Measurements from ENCODE around the gene PAFAH1B2.
A peak's percentile ranks its signal among the peaks of the same experiment; 100 is the strongest.
"Not testable (repeated sequence)": the region's sequence is repeated elsewhere in the genome, so short reads cannot be mapped to it uniquely, and the experiment has no call there.

PAFAH1B2 gene

DNA sequence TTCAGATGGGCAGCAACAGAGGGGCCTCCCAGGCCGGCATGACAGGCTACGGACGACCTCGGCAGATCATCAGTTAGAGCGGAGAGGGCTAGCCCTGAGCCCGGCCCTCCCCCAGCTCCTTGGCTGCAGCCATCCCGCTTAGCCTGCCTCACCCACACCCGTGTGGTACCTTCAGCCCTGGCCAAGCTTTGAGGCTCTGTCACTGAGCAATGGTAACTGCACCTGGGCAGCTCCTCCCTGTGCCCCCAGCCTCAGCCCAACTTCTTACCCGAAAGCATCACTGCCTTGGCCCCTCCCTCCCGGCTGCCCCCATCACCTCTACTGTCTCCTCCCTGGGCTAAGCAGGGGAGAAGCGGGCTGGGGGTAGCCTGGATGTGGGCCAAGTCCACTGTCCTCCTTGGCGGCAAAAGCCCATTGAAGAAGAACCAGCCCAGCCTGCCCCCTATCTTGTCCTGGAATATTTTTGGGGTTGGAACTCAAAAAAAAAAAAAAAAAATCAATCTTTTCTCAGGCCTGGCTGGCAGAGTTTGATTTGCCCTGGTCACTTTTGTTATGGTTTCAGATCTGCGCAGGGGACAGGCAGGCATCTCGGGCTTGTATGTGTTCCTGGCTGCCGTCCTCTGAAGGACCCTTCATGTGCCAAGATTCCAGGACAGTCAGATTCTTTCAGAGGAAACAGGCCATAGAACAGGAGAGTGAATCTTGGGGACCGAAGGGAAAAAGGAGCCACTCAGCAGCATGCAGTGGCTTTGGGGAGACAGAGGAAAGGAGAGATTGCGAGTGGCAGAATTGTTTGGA is 60.4 kb downstream of the PAFAH1B2 start:
- H3K9me3 Mint-ChIP-seq: no peaks in the 10 kb centered on the region

DNA sequence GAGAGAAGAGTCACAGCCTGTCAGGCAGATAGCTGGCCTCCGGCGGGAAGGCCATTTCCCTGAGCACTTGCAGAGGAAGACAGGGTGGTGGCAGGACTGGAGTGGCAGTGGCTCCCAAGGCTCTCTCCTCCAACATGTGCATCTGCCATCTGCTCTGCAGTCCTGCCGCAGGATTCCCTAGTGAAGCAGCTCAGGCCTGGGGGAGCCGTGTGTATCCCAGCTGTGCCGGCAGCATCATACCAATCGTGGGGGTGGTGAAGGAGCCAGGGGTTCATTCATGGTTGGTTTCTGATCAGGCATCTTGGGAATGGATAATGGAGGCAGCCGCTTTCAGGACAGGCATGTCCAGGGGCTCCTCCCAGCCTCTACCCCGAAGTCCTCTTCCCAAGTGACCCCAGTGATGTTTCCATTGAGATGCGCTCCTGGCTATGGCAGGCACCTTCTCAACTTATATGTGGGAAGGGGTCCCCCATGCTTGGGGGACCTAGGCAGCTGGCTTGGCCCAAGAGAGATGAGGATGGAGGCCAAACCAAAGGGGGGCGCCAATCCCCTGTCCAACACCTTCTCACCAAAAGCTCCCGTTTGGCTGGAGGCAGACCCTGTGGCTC is 61.2 kb downstream of the PAFAH1B2 start:
- Mint-ChIP-seq H3K36me3 (peaks cover 22 to 43% of the 10 kb centered on the region in 2 donors), H3K9me3 (no peaks in the 10 kb centered on the region), H3K27me3 (no peaks in the 10 kb centered on the region), H3K4me1 (peaks cover 7 to 15% of the 10 kb centered on the region in 2 donors), H3K27ac (peak overlapping the region; percentile 4), H3K4me3 (no peak overlapping the region)
- no peak for DNase-seq
- ATAC-seq (replicated peaks): no peak

More for the DNA sequence above, 60.4 kb downstream of the PAFAH1B2 start:
- no peak overlapping the region for H3K4me3 Mint-ChIP-seq
- H3K4me1 Mint-ChIP-seq: peaks cover 7 to 15% of the 10 kb centered on the region in 2 donors
- H3K36me3 Mint-ChIP-seq: peaks cover 22 to 38% of the 10 kb centered on the region in 2 donors
- H3K27ac Mint-ChIP-seq: peak overlapping the region; percentile 48
- DNase-seq (no peak), ATAC-seq (replicated peaks) (peak in 1 of 2 donors; percentile 16)
- H3K27me3 Mint-ChIP-seq: no peaks in the 10 kb centered on the region

DNA sequence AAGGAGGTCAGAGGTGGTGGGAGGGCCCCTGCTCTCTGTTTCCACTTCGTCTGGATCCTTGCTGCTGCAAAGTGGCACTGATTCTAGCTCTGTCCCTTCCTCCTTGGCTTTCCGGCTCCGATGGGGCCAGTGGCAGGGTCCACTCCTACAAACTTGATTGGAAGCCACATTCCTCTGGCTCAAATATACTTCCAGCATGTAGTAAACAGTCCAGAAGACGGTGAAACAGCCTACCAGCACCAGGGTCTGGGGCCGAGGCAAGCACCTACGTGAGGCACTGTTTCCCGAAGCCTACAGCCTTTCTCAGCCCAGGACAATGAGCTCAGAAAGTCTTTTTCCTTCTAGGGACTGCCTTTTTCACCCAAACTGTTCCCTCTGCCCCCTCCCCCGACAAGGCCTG is 62.0 kb downstream of the PAFAH1B2 start:
- not testable (repeated sequence) for DNase-seq; H3K27me3 Mint-ChIP-seq; ATAC-seq (replicated peaks); H3K4me3 Mint-ChIP-seq; H3K4me1 Mint-ChIP-seq; H3K9me3 Mint-ChIP-seq
- Mint-ChIP-seq H3K27ac (peak overlapping the region; percentile 47), H3K36me3 (peaks cover 22 to 42% of the 10 kb centered on the region in 2 donors)

DNA sequence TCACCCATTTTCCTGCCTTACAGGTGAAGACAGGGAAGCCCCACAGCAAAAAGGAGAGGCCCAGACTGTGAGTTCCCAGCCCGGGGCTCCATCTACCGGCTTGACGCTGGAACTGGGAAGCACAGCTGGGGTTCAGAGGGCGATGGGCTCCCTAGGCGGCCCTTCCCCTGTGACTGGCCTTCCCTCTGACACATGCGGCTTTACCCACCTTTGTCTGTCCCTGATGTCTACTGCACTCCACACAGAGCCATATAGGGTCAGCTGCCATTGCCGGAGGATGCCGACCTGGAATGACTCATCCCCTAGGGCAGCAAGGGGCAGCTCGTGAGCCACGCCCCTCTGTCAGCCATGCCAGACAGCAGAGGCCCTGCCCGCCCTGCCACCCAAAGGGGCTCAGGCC is 62.8 kb downstream of the PAFAH1B2 start:
- not testable (repeated sequence) for H3K4me3 Mint-ChIP-seq; DNase-seq; ATAC-seq (replicated peaks); H3K4me1 Mint-ChIP-seq; H3K9me3 Mint-ChIP-seq; H3K27me3 Mint-ChIP-seq; H3K27ac Mint-ChIP-seq
- H3K36me3 Mint-ChIP-seq: peaks cover 29 to 49% of the 10 kb centered on the region in 2 donors

DNA sequence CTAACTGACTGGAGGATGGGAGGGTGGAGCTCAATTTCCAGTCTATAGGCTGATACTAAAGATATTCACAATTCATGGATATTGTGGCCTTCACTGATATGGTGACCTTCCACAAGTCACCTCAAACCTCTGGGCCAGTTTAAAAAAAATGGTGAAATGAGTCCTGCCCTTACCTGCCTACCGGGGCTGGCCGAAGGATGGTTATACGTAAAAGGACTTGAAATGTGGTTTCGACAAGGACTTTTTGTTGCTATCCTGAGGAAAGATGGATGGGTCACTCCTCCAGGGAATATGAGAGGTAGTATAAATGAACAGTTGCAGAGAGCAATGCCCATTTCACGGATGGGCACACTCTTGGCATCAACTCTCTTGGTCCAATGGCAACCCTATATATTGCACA is 63.4 kb downstream of the PAFAH1B2 start:
- H3K27me3 Mint-ChIP-seq; H3K27ac Mint-ChIP-seq; H3K9me3 Mint-ChIP-seq; DNase-seq; H3K4me1 Mint-ChIP-seq; H3K4me3 Mint-ChIP-seq; ATAC-seq (replicated peaks): not testable (repeated sequence)
- H3K36me3 Mint-ChIP-seq: peaks cover 29 to 53% of the 10 kb centered on the region in 2 donors

DNA sequence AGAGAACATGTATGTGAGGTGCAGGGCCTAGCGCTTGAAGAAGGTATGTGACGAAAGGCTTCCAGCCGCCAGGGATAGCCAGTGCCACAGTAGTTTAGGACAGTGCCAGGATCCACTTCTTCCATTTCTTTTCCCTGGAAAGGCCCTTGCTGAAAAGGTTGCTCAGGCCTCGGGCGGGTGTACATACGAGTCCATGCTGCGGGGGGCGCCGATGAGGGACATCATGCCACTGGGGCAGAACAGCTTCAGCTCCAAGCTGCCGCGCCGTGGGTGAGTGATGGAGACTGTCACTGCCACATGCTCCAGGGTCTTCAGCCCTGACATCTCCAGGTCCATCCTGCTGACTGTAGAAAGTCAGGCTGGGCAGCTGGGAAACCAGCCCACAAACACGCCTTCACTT is 64.6 kb downstream of the PAFAH1B2 start:
- H3K36me3 Mint-ChIP-seq: peaks cover 29 to 51% of the 10 kb centered on the region in 2 donors
- not testable (repeated sequence) for DNase-seq; H3K27ac Mint-ChIP-seq; H3K4me1 Mint-ChIP-seq; H3K27me3 Mint-ChIP-seq; H3K4me3 Mint-ChIP-seq; H3K9me3 Mint-ChIP-seq; ATAC-seq (replicated peaks)

DNA sequence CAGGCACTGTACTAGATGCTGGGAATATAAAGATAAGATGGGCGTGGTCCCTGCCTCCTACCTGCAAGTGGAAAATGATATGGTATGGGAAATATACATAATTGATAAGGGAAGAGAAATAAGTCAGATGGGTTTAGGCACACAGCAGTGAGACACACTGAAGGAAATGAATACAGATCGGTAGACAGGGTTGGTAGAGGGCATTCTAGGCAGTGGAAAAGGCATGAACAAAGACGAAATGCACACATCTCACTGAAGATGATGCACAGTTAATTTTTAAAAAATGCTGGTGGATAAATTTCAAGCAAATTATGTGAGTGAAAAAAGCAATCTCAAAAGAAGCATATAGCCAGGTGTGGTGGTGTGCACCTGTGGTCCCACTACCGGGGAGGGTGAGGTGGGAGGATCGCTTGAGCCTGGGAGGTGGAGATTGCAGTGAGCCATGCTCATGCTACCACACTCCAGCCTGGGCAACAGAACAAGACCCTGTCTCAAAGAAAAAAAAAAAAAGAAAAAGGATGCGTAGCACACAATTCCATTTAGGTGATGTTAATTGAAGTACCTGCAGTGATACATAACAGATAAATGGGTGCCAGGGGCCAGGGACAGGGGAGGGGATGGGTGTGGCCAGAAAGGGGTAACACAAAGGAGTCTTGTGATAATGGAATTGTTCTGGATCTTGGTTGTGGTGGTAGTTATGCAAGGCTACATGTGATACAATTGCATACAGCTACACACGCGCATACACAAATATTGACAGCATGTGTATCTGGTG is 65.5 kb downstream of the PAFAH1B2 start:
- not testable (repeated sequence) for H3K27me3 Mint-ChIP-seq; H3K4me1 Mint-ChIP-seq; ATAC-seq (replicated peaks); H3K4me3 Mint-ChIP-seq; DNase-seq; H3K9me3 Mint-ChIP-seq
- Mint-ChIP-seq H3K36me3 (peaks cover 31 to 53% of the 10 kb centered on the region in 2 donors), H3K27ac (peak overlapping the region; percentile 73)

DNA sequence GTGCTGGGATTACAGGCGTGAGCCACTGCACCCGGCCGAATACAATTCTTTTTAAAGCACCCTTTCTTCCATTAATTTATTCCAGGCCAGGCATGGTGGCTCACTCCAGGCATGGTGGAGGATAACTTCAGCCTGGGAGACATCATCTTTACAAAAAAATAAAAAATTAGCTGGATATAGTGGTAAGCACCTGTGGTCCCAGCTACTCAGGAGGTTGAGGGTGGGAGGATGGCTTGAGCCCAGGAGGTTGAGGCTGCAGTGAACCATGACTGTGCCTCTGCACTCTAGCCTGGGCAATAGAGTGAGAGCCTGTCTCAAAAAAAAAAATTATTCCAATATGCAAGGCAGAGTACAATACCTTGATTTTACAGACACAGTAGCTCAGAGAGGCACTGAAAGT is 66.5 kb downstream of the PAFAH1B2 start:
- H3K27ac Mint-ChIP-seq: no peak overlapping the region
- H3K4me3 Mint-ChIP-seq: no peak overlapping the region
- H3K36me3 Mint-ChIP-seq: peaks cover 24 to 48% of the 10 kb centered on the region in 2 donors
- ATAC-seq (replicated peaks) (no peak), DNase-seq (no peak)
- peaks cover 0 to 2% of the 10 kb centered on the region in 2 donors for H3K4me1 Mint-ChIP-seq
- H3K27me3 Mint-ChIP-seq: no peaks in the 10 kb centered on the region
- H3K9me3 Mint-ChIP-seq: no peaks in the 10 kb centered on the region

DNA sequence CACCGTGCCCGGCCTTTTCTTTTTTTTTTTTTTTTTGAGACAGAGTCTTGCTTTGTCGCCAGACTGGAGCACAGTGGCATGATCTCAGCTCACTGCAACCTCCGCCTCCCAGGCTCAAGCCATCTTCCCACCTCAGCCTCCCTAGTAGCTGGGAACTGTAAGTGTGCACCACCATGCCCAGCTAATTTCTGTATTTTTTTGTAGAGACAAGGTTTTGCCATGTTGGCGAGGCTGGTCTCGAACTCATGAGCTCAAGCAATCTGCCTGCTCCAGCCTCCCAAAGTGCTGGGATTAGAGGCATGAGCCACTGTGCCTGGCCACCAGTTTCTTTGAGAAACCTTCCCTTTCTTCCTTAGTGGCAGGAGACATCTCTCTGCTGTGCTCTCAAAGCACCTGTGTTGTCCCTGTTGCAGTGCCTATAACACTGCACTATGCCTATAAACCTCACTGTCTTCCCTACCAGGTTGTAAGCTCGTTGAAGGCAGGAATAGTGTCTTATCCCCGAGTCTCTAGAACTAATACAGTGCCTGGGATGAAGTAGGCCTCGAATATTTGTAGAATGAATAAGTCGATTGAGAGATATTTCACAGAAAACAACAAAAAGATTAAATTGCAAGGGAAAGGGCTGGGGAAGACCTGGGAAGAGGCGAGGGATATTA is 68.7 kb downstream of the PAFAH1B2 start:
- Mint-ChIP-seq H3K4me1 (peaks cover 0 to 2% of the 10 kb centered on the region in 2 donors), H3K9me3 (no peaks in the 10 kb centered on the region), H3K36me3 (peaks cover 36 to 54% of the 10 kb centered on the region in 2 donors), H3K4me3 (no peak overlapping the region), H3K27ac (no peak overlapping the region), H3K27me3 (no peaks in the 10 kb centered on the region)
- no peak for ATAC-seq (replicated peaks)
- no peak for DNase-seq

DNA sequence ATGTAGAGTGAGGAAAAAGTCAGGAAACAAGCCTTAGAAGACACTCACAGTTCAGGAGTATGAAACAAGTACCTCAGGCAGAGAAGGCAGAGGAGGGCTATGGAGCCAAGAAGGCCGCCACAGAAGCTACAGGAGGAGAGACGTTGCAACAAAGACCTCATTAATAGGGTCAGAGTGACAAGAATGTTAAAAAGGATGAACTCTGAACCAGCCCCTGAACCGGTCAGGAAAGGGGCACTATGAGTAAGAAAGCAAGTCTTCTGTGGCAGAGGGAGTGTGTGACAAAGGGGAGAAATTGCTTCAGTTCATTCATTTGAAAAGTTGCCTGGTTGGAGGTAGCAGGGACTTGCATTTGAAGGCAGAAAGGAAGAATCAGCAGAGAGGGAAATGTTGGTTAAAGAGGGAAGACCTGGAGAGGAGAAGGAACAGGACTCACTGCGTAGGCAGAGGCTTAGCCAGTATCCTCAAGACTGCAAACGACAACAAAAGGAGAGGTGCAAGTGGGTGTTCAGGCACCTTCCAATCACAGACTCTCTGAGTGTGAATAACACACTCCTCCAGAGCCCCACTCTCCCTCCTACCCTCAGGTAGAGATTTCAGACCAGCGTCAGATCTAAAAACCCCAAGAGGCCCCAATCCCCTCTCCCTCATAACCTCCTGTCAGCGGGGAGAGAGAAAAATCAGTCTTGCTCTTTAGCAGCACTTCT is 70.5 kb downstream of the PAFAH1B2 start:
- Mint-ChIP-seq H3K9me3 (no peaks in the 10 kb centered on the region), H3K36me3 (peaks cover 46 to 71% of the 10 kb centered on the region in 2 donors), H3K27ac (peak overlapping the region; percentile 7), H3K4me1 (peaks cover 5% of the 10 kb centered on the region in 2 donors), H3K4me3 (no peak overlapping the region), H3K27me3 (no peaks in the 10 kb centered on the region)
- ATAC-seq (replicated peaks) (no peak), DNase-seq (no peak)

DNA sequence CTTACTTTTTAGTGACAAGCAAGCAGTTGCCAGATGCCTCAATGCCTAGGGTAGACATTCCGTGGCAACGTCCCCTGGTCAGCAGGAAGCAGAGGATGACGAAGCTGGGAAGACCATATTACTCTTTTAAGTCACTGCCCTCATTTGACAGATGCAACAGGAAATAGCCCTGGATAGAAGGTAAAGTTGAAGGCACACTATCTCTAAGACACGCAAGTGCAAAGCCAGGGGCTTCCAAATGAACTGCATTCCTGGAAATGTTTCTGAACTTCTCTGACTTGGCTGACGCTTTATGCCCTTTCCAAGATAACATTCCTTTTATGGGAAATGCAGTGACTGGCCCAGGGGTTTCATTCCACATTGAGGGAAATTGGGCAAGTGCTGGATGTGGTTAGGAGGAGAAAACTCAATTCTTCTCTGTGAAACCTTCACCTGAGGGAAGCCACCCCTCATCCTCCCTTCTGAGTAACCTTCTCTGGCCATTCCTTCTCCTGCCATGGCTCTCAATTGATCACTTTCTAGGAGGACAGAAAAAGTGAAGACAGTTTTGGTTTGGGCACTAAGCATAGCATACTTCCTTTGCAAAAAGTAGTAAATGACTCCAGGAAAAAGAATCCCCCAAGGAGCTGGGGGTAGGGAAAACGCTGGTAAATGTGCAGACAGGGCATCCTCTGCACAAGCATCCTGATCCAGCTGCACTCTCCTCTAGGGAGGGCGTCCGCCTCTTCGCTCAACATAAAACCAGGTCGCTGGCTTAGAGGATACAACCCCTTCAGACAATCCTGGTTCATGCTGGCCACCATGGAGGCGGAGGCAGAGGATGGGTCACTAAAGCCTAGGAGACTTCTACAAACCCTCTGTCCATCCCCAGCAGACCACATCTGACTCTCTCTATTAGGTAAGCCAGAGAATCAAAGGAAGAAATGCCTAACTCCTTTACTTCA is 73.3 kb downstream of the PAFAH1B2 start:
- no peaks in the 10 kb centered on the region for H3K27me3 Mint-ChIP-seq
- DNase-seq (no peak), ATAC-seq (replicated peaks) (no peak)
- no peaks in the 10 kb centered on the region for H3K9me3 Mint-ChIP-seq
- H3K4me1 Mint-ChIP-seq: peaks cover 3 to 12% of the 10 kb centered on the region in 2 donors
- peak overlapping the region; percentile 47 for H3K27ac Mint-ChIP-seq
- H3K4me3 Mint-ChIP-seq: no peak overlapping the region
- peaks cover 51 to 70% of the 10 kb centered on the region in 2 donors for H3K36me3 Mint-ChIP-seq

DNA sequence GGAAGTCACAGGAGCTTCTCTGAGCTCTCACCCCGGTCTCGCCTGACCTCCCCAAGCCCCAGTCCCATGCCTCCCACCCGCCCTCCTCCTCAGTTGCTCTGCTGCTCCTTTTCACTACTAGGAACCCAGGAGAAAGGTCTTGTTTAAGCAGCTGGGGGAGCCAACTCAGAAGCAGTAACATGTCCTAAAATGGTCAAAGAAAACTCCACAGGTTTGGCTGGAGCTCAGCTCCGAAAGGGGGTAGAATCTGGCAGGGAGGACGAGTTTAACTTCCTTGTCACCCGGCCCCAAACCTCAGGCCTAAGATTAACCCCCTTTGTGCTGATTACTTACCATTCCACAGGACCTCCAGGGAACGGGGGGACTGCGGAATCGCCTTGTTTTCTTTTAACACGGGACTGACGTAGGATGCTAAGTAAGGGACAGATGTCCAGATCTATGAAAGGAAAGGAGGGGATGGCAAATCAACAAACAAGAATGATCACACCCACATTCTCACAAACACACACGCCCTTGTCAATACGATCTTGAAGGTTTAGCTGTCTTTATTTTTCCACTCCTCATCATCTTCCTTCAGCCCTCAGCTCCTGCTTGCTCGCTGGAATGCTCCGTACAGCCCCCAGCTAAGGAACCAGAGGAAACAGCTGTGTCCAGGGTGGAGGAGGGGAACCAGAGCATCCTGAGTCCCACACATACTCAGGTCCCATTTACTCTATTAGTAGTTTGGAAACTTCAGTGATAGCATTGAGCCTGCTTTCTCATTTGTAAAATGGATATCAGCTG is 74.2 kb downstream of the PAFAH1B2 start:
- Mint-ChIP-seq H3K36me3 (peaks cover 50 to 71% of the 10 kb centered on the region in 2 donors), H3K4me1 (peaks cover 3 to 12% of the 10 kb centered on the region in 2 donors), H3K27ac (peak overlapping the region; percentile 44), H3K9me3 (no peaks in the 10 kb centered on the region), H3K4me3 (no peak overlapping the region), H3K27me3 (no peaks in the 10 kb centered on the region)
- DNase-seq: no peak
- no peak for ATAC-seq (replicated peaks)

Measured in stimulated activated naive B cell treated with anti-CD40 and anti-IgM and Interleukin-4, amounts not matched to agents 10 μg/mL and 1 μg/mL and 100 μg/mL, for 72 hours (primary cell).